SK-N-SH treated with all-trans-retinoic acid at 6 μM for 48 hours (cell line): ENCODE measurements around the gene TIGD3.

ENCODE experiments used
- BACH2 ChIP-seq: fragments of 250-450 bp; sonication (Bioruptor Pico); IDR thresholded peaks from 2 replicates; pipeline ENCODE4 v1.9.0; 2021; ENCODE audit warnings: mild to moderate bottlenecking, borderline replicate concordance
- CSDC2 ChIP-seq: fragments of 250-450 bp; sonication (Bioruptor Pico); IDR thresholded peaks from 2 replicates; pipeline ENCODE4 v1.5.0; 2020; ENCODE audit warnings: mild to moderate bottlenecking, moderate library complexity
- PATZ1 ChIP-seq: fragments of 250-450 bp; sonication (Bioruptor Pico); IDR thresholded peaks from 2 replicates; pipeline ENCODE4 v1.8.0; 2020; ENCODE audit warnings: mild to moderate bottlenecking, moderate library complexity, borderline replicate concordance
- SNAI2 ChIP-seq: fragments of 250-450 bp; sonication (Bioruptor Pico); IDR thresholded peaks from 2 replicates; pipeline ENCODE4 v1.5.0; 2020; ENCODE audit warnings: mild to moderate bottlenecking, moderate library complexity
- ZFP30 ChIP-seq: fragments of 450-650 bp; formaldehyde crosslinking; IDR thresholded peaks from 2 replicates; pipeline ENCODE4 v1.5.0; 2022; ENCODE audit warnings: mild to moderate bottlenecking, moderate library complexity

- TF ChIP-seq BACH2 (CRISPR knock-in tag) (no peak), ZFP30 (no peak), PATZ1 (CRISPR knock-in tag) (no peak), SNAI2 (no peak), CSDC2 (CRISPR knock-in tag) (no peak)
These were observed 29.1 kb upstream of the TIGD3 start for GRCh38 chr11:65325435-65325834.
